GM18519 (cell line): ENCODE results near the gene LRRC18.

Experiments
- ATAC-seq: cut with Tn5 transposase; IDR thresholded peaks from one replicate; pipeline ENCODE4 v1.9.1; 2021; ENCODE audit warnings: mild to moderate bottlenecking, moderate library complexity; ENCODE audit not compliant: unreplicated experiment, low FRiP score

The LRRC18 gene

GRCh38 chr10:48946891-48947500, 7.4 kb upstream of the LRRC18 start:
- no peak for ATAC-seq

GRCh38 chr10:48946332-48946731, 6.7 kb upstream of the LRRC18 start:
- no peak for ATAC-seq

- ATAC-seq: no peak
Measured at GRCh38 chr10:48945441-48946130, 5.9 kb upstream of the LRRC18 start.

- ATAC-seq: no peak
Measured at GRCh38 chr10:48944171-48944570, 4.5 kb upstream of the LRRC18 start.

- ATAC-seq: no peak
Measured at GRCh38 chr10:48943096-48943495, 3.5 kb upstream of the LRRC18 start.

- no peak for ATAC-seq
Measured at GRCh38 chr10:48941427-48942075, 1.9 kb upstream of the LRRC18 start.

- no peak for ATAC-seq
Measured at GRCh38 chr10:48940958-48941357, 1.3 kb upstream of the LRRC18 start.

- no peak for ATAC-seq
Measured at GRCh38 chr10:48940372-48940771, 732 bp upstream of the LRRC18 start.

GRCh38 chr10:48938990-48939536, 577 bp downstream of the LRRC18 start:
- ATAC-seq: no peak

- no peak for ATAC-seq
Measured at GRCh38 chr10:48938281-48938680, 1.4 kb downstream of the LRRC18 start.

GRCh38 chr10:48937796-48938195, 1.8 kb downstream of the LRRC18 start:
- ATAC-seq: no peak

GRCh38 chr10:48935577-48935976, 4.1 kb downstream of the LRRC18 start:
- ATAC-seq: no peak

GRCh38 chr10:48934672-48935501, 4.8 kb downstream of the LRRC18 start:
- ATAC-seq: no peak

GRCh38 chr10:48932831-48933664, 6.6 kb downstream of the LRRC18 start:
- no peak for ATAC-seq

- no peak for ATAC-seq
Measured at GRCh38 chr10:48931188-48931587, 8.5 kb downstream of the LRRC18 start.

- ATAC-seq: no peak
Measured at GRCh38 chr10:48929413-48929990, 10.1 kb downstream of the LRRC18 start.

- no peak for ATAC-seq
Measured at GRCh38 chr10:48926764-48927540, 12.7 kb downstream of the LRRC18 start.

- no peak for ATAC-seq
Measured at GRCh38 chr10:48926255-48926654, 13.4 kb downstream of the LRRC18 start.

GRCh38 chr10:48924988-48925387, 14.7 kb downstream of the LRRC18 start:
- no peak for ATAC-seq
